Measurements from ENCODE around the gene PAOX. TPM values are rescaled to one million over a fixed set of nuclear protein-coding genes. Genes with fewer than 3 reads are reported as not detected.
"Not testable (repeated sequence)": the region's sequence is repeated elsewhere in the genome, so short reads cannot be mapped to it uniquely, and the experiment has no call there.

The PAOX gene
- total and polyA plus RNA-seq, 2 experiments from 2014 or later: 4.1 to 8.7 TPM

DNA sequence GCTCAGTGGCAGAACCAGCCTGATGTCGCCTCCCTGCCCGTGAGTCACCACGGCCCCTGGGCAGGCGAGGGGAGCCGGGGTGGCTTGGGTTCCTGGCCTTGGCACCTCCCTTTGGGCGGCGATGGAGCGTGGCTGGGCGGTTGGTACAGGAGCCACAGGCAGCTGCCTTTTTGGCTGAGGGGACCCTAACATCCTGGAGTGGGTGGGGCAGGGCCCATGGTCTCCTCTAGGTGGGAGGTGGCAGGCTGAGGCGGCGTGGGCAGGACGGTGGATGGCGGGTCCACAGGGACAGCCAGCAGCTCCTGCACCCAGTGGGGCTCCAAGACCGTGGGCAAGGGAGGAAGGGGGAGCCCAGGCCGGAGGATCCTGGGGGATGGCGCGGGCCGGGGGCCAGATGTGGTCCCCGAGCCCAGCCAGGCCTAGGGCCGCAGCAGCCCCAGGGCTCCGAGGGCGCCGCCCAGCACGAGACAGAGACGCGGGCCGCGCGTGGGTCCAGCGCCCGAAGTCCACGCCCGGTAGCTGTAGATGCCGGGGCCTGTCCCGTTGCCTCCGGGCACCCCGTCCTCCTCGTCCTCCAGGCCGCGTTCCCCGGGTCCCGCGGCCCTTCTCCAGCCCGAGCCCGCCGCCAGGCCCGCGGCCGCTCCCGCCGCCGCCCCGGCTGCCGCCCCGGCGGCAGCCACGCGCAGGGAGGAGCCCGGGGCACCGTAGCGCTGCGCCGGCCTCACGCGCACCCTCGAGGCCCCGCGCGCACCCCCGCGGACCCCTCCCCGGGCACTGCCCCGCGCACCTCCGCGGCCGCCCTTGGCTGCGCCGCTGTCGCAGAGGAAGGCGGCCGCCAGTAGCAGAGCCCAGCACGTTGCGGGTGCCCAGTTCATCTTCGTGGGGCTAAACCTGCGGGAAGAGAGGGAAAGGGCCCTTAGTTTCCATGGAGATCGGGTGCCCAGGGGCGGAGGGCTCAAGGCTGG, 44.0 kb downstream of the PAOX start:
- Histone ChIP-seq H3K4me1 (ENCODE audit: insufficient read depth) (no peaks in the 10 kb centered on the region), H3K9me2 (ENCODE audit: insufficient read depth) (no peaks in the 10 kb centered on the region), H3K4me2 (peak overlapping the region; percentile 74), H3K27me3 (ENCODE audit: insufficient read depth) (peaks cover 22% of the 10 kb centered on the region), H4K20me1 (replicated peaks; ENCODE audit: insufficient read depth) (no peaks in the 10 kb centered on the region; the same call in 1 of the 2 replicates), H3K27ac (ENCODE audit: low read depth) (no peak overlapping the region), H2AFZ (no peak overlapping the region), H3K36me3 (ENCODE audit: insufficient read depth) (no peaks in the 10 kb centered on the region), H3K4me3 (peak overlapping the region; percentile 50), H3F3A (replicated peaks; ENCODE audit: low read depth) (0 out of 2 replicates have a peak, but pooled peaks cover 2% of the 10 kb centered on the region), H3K79me2 (replicated peaks; ENCODE audit: insufficient read depth) (no peaks in the 10 kb centered on the region)
- peaks cover 1% of the 10 kb centered on the region for H3K9me3 Mint-ChIP-seq
- no peak overlapping the region for H3K27ac Mint-ChIP-seq
- DNase-seq (ENCODE audit: low spot score) (peak; percentile 31), ATAC-seq (peak; percentile 16)
- peaks cover 21% of the 10 kb centered on the region for H3K27me3 Mint-ChIP-seq (ENCODE audit: insufficient read depth, low read depth, poor library complexity)
- no peaks in the 10 kb centered on the region for H3K4me1 Mint-ChIP-seq
- H3K4me3 Mint-ChIP-seq: peak overlapping the region; percentile 60; the same call in 2 of the 3 replicates
- H3K36me3 Mint-ChIP-seq (ENCODE audit: low read depth): peaks cover 9% of the 10 kb centered on the region; the same call in 1 of the 3 replicates
- peak; percentile 19 for TF ChIP-seq EZH2 (IDR thresholded peaks at IDR 0.05; ENCODE audit: low read depth, unreplicated experiment)
- TF ChIP-seq, protein P1, sequence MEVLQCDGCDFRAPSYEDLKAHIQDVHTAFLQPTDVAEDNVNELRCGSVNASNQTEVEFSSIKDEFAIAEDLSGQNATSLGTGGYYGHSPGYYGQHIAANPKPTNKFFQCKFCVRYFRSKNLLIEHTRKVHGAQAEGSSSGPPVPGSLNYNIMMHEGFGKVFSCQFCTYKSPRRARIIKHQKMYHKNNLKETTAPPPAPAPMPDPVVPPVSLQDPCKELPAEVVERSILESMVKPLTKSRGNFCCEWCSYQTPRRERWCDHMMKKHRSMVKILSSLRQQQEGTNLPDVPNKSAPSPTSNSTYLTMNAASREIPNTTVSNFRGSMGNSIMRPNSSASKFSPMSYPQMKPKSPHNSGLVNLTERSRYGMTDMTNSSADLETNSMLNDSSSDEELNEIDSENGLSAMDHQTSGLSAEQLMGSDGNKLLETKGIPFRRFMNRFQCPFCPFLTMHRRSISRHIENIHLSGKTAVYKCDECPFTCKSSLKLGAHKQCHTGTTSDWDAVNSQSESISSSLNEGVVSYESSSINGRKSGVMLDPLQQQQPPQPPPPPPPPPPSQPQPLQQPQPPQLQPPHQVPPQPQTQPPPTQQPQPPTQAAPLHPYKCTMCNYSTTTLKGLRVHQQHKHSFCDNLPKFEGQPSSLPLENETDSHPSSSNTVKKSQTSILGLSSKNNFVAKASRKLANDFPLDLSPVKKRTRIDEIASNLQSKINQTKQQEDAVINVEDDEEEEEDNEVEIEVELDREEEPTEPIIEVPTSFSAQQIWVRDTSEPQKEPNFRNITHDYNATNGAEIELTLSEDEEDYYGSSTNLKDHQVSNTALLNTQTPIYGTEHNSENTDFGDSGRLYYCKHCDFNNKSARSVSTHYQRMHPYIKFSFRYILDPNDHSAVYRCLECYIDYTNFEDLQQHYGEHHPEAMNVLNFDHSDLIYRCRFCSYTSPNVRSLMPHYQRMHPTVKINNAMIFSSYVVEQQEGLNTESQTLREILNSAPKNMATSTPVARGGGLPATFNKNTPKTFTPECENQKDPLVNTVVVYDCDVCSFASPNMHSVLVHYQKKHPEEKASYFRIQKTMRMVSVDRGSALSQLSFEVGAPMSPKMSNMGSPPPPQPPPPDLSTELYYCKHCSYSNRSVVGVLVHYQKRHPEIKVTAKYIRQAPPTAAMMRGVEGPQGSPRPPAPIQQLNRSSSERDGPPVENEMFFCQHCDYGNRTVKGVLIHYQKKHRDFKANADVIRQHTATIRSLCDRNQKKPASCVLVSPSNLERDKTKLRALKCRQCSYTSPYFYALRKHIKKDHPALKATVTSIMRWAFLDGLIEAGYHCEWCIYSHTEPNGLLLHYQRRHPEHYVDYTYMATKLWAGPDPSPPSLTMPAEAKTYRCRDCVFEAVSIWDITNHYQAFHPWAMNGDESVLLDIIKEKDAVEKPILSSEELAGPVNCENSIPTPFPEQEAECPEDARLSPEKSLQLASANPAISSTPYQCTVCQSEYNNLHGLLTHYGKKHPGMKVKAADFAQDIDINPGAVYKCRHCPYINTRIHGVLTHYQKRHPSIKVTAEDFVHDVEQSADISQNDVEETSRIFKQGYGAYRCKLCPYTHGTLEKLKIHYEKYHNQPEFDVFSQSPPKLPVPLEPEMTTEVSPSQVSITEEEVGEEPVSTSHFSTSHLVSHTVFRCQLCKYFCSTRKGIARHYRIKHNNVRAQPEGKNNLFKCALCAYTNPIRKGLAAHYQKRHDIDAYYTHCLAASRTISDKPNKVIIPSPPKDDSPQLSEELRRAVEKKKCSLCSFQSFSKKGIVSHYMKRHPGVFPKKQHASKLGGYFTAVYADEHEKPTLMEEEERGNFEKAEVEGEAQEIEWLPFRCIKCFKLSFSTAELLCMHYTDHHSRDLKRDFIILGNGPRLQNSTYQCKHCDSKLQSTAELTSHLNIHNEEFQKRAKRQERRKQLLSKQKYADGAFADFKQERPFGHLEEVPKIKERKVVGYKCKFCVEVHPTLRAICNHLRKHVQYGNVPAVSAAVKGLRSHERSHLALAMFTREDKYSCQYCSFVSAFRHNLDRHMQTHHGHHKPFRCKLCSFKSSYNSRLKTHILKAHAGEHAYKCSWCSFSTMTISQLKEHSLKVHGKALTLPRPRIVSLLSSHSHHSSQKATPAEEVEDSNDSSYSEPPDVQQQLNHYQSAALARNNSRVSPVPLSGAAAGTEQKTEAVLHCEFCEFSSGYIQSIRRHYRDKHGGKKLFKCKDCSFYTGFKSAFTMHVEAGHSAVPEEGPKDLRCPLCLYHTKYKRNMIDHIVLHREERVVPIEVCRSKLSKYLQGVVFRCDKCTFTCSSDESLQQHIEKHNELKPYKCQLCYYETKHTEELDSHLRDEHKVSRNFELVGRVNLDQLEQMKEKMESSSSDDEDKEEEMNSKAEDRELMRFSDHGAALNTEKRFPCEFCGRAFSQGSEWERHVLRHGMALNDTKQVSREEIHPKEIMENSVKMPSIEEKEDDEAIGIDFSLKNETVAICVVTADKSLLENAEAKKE (CRISPR knock-in tag; IDR thresholded peaks at IDR 0.05): no peak
- peak; percentile 43 for TF ChIP-seq POLR2AphosphoS5 (IDR thresholded peaks at IDR 0.05; ENCODE audit: low read depth)

DNA sequence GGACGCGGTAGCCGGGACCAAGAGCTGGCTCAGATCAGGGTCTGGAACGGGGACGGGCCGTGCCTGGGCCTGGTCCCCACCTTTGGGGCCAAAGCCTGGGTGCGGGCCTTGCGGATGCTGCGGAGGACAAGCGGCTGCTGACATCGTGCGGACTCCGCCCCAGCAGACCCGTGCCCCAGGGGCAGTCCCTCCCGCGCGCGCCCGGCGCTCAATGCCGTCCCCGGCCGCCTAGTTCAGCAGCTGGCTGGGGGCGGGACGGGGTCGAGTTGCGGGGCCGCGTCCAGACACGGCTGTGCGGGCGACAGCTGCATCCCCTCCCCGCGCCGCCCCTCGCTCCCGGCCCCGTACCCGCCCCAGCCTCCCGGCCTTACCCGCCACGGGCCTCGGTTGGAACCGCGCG, 45.0 kb downstream of the PAOX start:
- H3K9me2 ChIP-seq (ENCODE audit: insufficient read depth); H3K4me2 ChIP-seq; H4K20me1 ChIP-seq (replicated peaks; ENCODE audit: insufficient read depth); H3K9me3 Mint-ChIP-seq; DNase-seq (ENCODE audit: low spot score); H3K4me3 ChIP-seq; H3K27ac ChIP-seq (ENCODE audit: low read depth); H3F3A ChIP-seq (replicated peaks; ENCODE audit: low read depth); H3K79me2 ChIP-seq (replicated peaks; ENCODE audit: insufficient read depth); H3K27ac Mint-ChIP-seq; H3K4me3 Mint-ChIP-seq; H3K36me3 Mint-ChIP-seq (ENCODE audit: low read depth); H3K36me3 ChIP-seq (ENCODE audit: insufficient read depth); H3K4me1 ChIP-seq (ENCODE audit: insufficient read depth); H2AFZ ChIP-seq; H3K4me1 Mint-ChIP-seq: not testable (repeated sequence)
- H3K27me3 ChIP-seq (ENCODE audit: insufficient read depth): peaks cover 22% of the 10 kb centered on the region
- peak; percentile 24 for ATAC-seq
- peaks cover 20% of the 10 kb centered on the region for H3K27me3 Mint-ChIP-seq (ENCODE audit: insufficient read depth, low read depth, poor library complexity)

DNA sequence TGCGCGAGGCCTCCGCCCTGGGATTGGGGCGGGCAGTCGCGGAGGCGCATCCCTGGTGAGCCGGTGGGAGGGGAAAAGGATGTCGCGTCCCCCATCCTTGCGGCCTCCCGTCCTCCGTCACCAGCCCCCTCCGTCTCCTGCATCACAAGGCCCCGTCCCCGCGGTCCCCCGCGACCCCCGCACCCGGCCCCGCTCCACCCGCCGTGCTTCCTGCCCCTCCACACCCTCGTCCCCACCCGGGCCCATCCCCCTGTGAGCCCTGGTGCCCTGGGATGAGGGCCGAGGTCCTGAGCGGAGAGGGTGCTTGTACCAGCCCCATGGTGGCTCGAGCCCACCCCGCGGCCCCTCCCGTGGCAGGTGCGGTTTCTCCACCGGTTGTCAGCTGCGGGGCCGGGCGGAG, 45.5 kb downstream of the PAOX start, which contains the start of gene SPRN:
TSS of gene SPRN (minus strand) at position 25 of the 400 bp plus-strand sequence. CDS start 944 bp downstream, outside the sequence.
- not testable (repeated sequence) for H3F3A ChIP-seq (replicated peaks; ENCODE audit: low read depth); H3K27ac ChIP-seq (ENCODE audit: low read depth); H3K9me2 ChIP-seq (ENCODE audit: insufficient read depth); H2AFZ ChIP-seq; H3K4me1 ChIP-seq (ENCODE audit: insufficient read depth); H3K36me3 Mint-ChIP-seq (ENCODE audit: low read depth); H3K36me3 ChIP-seq (ENCODE audit: insufficient read depth); H3K27ac Mint-ChIP-seq; H4K20me1 ChIP-seq (replicated peaks; ENCODE audit: insufficient read depth); H3K79me2 ChIP-seq (replicated peaks; ENCODE audit: insufficient read depth); H3K4me1 Mint-ChIP-seq; DNase-seq (ENCODE audit: low spot score)
- peak within 1 kb of the TSS; percentile 60; the same call in 2 of the 3 replicates for H3K4me3 Mint-ChIP-seq
- ATAC-seq: peak; percentile 7
- H3K9me3 Mint-ChIP-seq: peaks cover 14% of the 10 kb centered on the region
- Histone ChIP-seq H3K4me3 (peak within 1 kb of the TSS; percentile 50), H3K27me3 (ENCODE audit: insufficient read depth) (peaks cover 22% of the 10 kb centered on the region), H3K4me2 (peak within 1 kb of the TSS; percentile 74)
- peaks cover 20% of the 10 kb centered on the region for H3K27me3 Mint-ChIP-seq (ENCODE audit: insufficient read depth, low read depth, poor library complexity)

DNA sequence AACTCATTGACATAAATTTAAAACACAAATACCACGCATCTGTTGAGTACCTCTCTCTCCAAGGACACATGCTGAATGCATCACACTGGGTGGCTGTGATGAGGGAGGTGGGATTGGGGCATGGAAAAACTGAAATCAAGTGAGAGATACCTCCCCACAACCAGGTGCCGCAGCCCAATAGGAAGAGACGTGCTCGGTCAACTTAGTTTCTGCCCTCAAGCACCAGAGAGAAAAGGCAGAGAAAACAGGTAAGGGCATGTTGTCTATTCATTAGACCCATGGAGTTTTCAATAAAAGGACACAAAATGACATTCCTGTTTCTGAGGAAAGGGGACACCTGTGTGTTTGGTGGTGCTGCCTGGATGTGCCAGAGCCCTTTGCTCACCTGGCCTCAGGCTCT, 50.5 kb downstream of the PAOX start:
- ATAC-seq, H3K27ac Mint-ChIP-seq: not testable (repeated sequence)

More for the DNA sequence above, 50.5 kb downstream of the PAOX start:
- not testable (repeated sequence) for H3K4me1 ChIP-seq (ENCODE audit: insufficient read depth); H3K4me3 Mint-ChIP-seq; H3F3A ChIP-seq (replicated peaks; ENCODE audit: low read depth); H3K36me3 ChIP-seq (ENCODE audit: insufficient read depth); H2AFZ ChIP-seq; H3K4me3 ChIP-seq; H3K4me2 ChIP-seq; H3K4me1 Mint-ChIP-seq; H3K79me2 ChIP-seq (replicated peaks; ENCODE audit: insufficient read depth); H3K9me2 ChIP-seq (ENCODE audit: insufficient read depth); H3K27me3 Mint-ChIP-seq (ENCODE audit: insufficient read depth, low read depth, poor library complexity); DNase-seq (ENCODE audit: low spot score); H3K27ac ChIP-seq (ENCODE audit: low read depth); H4K20me1 ChIP-seq (replicated peaks; ENCODE audit: insufficient read depth); H3K36me3 Mint-ChIP-seq (ENCODE audit: low read depth)
- peaks cover 11% of the 10 kb centered on the region for H3K27me3 ChIP-seq (ENCODE audit: insufficient read depth)
- H3K9me3 Mint-ChIP-seq: peaks cover 17% of the 10 kb centered on the region

Data from GM23338 (cell line).